HG03565 (cell line): ENCODE results near the gene HOXC12.

Source experiments
- ATAC-seq: cut with Tn5 transposase; IDR thresholded peaks from one replicate; pipeline ENCODE4 v1.9.1; 2021; ENCODE audit warnings: mild to moderate bottlenecking, moderate library complexity; ENCODE audit not compliant: unreplicated experiment

The HOXC12 gene

GRCh38 chr12:53955776-53956250 is 1.1 kb downstream of the HOXC12 start:
- ATAC-seq: no peak

- no peak for ATAC-seq
These were observed 1.7 kb downstream of the HOXC12 start for GRCh38 chr12:53956251-53956887.

GRCh38 chr12:53956914-53957536 is 2.3 kb downstream of the HOXC12 start:
- ATAC-seq: no peak

- no peak for ATAC-seq
These were observed 3.4 kb downstream of the HOXC12 start for GRCh38 chr12:53958128-53958527.

- no peak for ATAC-seq
These were observed 4.6 kb downstream of the HOXC12 start for GRCh38 chr12:53959314-53959713.

GRCh38 chr12:53960187-53961024 is 5.7 kb downstream of the HOXC12 start:
- no peak for ATAC-seq

- no peak for ATAC-seq
These were observed 6.5 kb downstream of the HOXC12 start for GRCh38 chr12:53961025-53961761.

- ATAC-seq: no peak
These were observed 8.3 kb downstream of the HOXC12 start for GRCh38 chr12:53963005-53963404.

- ATAC-seq: no peak
These were observed 9.0 kb downstream of the HOXC12 start for GRCh38 chr12:53963434-53964314.

- ATAC-seq: no peak
These were observed 9.6 kb downstream of the HOXC12 start for GRCh38 chr12:53964315-53964713.

GRCh38 chr12:53965281-53966084 is 10.8 kb downstream of the HOXC12 start:
- no peak for ATAC-seq

GRCh38 chr12:53966085-53966384 is 11.3 kb downstream of the HOXC12 start:
- ATAC-seq: no peak

GRCh38 chr12:53966385-53967133 is 11.9 kb downstream of the HOXC12 start:
- ATAC-seq: no peak

- ATAC-seq: no peak
These were observed 12.8 kb downstream of the HOXC12 start for GRCh38 chr12:53967421-53967925.

- no peak for ATAC-seq
These were observed 13.8 kb downstream of the HOXC12 start for GRCh38 chr12:53968214-53969127.

GRCh38 chr12:53969588-53970259 is 15.0 kb downstream of the HOXC12 start:
- ATAC-seq: no peak

- ATAC-seq: no peak
These were observed 15.7 kb downstream of the HOXC12 start for GRCh38 chr12:53970451-53970850.
